Activated T-helper 1 cell treated with anti-CD3 and anti-CD28 coated beads, Interleukin-12 subunit alpha, Interleukin-12 subunit beta, Interleukin-2, Interleukin-4 antibody, amounts not matched to agents 30 ng/mL and 10 ng/mL and 1 ng/mL, durations not matched to agents 14 hours and 24 hours and 36 hours (primary cell): Measurements from ENCODE around the gene IFIT5. TPM values are rescaled to one million over a fixed set of nuclear protein-coding genes. Genes with fewer than 3 reads are reported as not detected.
A peak's percentile ranks its signal among the peaks of the same experiment; 100 is the strongest.

Source experiments
- DNase-seq: peaks from one replicate; pipeline ENCODE4 v3.0.0; 2021; ENCODE audit warnings: low spot score
- H3K27ac Mint-ChIP-seq: one replicate; pipeline ENCODE4 v1.8.0; 2021; ENCODE audit warnings: mild to moderate bottlenecking, mixed read lengths
- H3K27me3 Mint-ChIP-seq: one replicate; pipeline ENCODE4 v1.8.0; 2022; ENCODE audit warnings: mild to moderate bottlenecking, moderate library complexity, mixed read lengths; ENCODE audit not compliant: insufficient read depth
- H3K36me3 Mint-ChIP-seq: one replicate; pipeline ENCODE4 v1.8.0; 2021; ENCODE audit warnings: low read depth, mixed read lengths
- H3K4me1 Mint-ChIP-seq: one replicate; pipeline ENCODE4 v1.8.0; 2021; ENCODE audit warnings: low read depth, mixed read lengths
- H3K4me3 Mint-ChIP-seq: one replicate; pipeline ENCODE4 v1.8.0; 2021; ENCODE audit warnings: mild to moderate bottlenecking, moderate library complexity, mixed read lengths
- H3K9me3 Mint-ChIP-seq: one replicate; pipeline ENCODE4 v1.8.0; 2021; ENCODE audit warnings: mixed read lengths
- intact Hi-C: fragments of 100-400 bp; cut with micrococcal nuclease; formaldehyde crosslinking; loops from one replicate; pipeline ENCODE4 v1.15.1; 2024
- total RNA-seq: library from RNA; stranded (reverse); gene quantifications from 2 replicates; pipeline ENCODE4 v1.2.3, GENCODE V29; 2022

IFIT5 gene, protein sequence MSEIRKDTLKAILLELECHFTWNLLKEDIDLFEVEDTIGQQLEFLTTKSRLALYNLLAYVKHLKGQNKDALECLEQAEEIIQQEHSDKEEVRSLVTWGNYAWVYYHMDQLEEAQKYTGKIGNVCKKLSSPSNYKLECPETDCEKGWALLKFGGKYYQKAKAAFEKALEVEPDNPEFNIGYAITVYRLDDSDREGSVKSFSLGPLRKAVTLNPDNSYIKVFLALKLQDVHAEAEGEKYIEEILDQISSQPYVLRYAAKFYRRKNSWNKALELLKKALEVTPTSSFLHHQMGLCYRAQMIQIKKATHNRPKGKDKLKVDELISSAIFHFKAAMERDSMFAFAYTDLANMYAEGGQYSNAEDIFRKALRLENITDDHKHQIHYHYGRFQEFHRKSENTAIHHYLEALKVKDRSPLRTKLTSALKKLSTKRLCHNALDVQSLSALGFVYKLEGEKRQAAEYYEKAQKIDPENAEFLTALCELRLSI
- total RNA-seq, result 8.7 TPM in 2 replicates

DNA sequence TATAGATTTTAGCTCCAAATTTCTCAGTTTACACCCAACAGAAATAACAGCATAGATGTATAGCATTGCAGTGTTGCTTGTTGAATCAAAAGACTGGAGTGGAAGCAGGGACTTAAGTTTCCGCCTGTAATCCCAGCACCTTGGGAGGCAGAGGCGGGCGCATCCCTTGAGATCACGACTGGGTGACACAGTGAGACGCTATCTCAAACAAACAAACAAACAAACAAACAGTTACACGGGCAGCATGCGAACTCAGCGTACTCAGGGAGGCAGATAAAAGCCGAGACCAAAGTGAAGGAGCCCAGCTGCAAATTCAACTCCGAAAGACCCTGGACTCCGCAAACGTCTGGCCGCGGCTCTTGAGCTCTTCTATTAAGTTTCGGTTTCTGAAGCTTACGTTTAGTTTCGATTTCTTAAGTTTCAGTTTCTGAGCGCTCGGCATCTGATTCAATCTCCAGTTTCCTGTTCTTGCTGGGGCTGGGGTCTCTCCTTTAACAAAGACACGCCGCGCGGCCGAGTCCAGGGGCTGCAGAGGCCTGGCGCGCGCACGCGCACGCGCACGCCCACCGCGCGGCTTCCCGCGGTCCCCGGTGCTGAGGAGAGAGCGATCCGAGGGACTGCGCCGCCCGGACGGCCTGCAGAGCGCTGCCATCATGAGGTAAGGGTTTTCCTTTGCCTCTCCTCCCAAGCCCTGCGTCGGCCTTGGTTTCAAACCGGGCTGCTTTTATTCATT, at the start of gene IFIT5:
IFIT5 (plus strand) TSS at position 423 of the 733 bp plus-strand sequence; CDS start at position 654, 231 bp downstream.
- Mint-ChIP-seq H3K27me3 (no peaks in the 10 kb centered on the region), H3K4me3 (peak within 1 kb of the TSS; percentile 92), H3K36me3 (peaks cover 38% of the 10 kb centered on the region), H3K9me3 (peaks cover 11% of the 10 kb centered on the region), H3K4me1 (peaks cover 72% of the 10 kb centered on the region), H3K27ac (peak within 1 kb of the TSS; percentile 97)
- intact Hi-C loops, result loop anchor here (1.0 to 10.0 kb wide), 7 partner anchors 22 to 590 kb away; partner anchors contain the start of genes FAS, IFIT1, KIF20B and PANK1
- DNase-seq, result peak; percentile 65

DNA sequence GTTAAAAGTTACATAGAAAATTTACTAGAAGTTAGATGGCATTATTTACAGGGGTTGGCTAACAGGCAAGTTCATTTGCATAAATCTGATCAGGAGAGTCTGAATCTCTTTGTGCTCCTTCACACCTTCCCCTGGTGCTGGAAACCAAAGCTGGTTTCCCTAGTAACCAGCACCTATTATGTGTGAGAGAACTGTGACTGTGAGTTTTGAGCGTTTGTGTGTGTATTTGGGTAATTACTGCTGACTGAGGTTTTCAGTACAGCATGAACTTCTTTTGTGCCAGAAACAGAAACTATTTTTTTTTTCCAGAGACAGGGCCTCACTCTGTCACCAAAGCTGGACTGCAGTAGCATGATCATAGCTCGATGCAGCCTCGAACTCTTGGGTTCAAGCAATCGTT, 46.8 kb upstream of the IFIT5 start:
- Mint-ChIP-seq H3K27me3 (peaks cover 24% of the 10 kb centered on the region), H3K9me3 (no peaks in the 10 kb centered on the region), H3K36me3 (no peaks in the 10 kb centered on the region), H3K4me1 (peaks cover 5% of the 10 kb centered on the region), H3K4me3 (no peak overlapping the region), H3K27ac (no peak overlapping the region)
- intact Hi-C loops, result loop anchor here (1.0 kb wide), 1 partner anchor 74 kb away; no protein-coding TSS in a partner anchor
- no peak for DNase-seq

DNA sequence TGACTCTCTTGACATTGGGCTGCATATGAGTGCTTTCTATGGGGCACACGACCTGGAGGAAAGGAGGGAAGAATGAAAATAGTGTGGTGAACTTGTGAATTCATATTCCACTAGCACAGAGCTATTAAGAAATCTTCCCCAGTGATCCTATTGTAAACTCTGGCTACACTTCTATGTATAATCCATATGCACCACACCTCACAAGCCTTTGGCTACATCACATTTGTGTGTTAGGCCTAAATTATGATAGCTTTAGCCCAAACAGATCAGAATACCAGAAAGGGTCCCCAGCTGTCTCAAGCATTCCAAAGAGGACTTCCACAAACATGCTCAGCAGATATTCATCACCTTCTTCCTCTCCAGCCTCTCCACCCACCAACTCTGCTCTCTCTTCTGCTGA, 46.2 kb upstream of the IFIT5 start:
- H3K27me3 Mint-ChIP-seq, result peaks cover 30% of the 10 kb centered on the region
- H3K27ac Mint-ChIP-seq, result no peak overlapping the region
- H3K4me3 Mint-ChIP-seq, result no peak overlapping the region
- no peak for DNase-seq
- intact Hi-C loops, result no loop called here
- no peaks in the 10 kb centered on the region for H3K9me3 Mint-ChIP-seq
- peaks cover 5% of the 10 kb centered on the region for H3K4me1 Mint-ChIP-seq
- no peaks in the 10 kb centered on the region for H3K36me3 Mint-ChIP-seq

DNA sequence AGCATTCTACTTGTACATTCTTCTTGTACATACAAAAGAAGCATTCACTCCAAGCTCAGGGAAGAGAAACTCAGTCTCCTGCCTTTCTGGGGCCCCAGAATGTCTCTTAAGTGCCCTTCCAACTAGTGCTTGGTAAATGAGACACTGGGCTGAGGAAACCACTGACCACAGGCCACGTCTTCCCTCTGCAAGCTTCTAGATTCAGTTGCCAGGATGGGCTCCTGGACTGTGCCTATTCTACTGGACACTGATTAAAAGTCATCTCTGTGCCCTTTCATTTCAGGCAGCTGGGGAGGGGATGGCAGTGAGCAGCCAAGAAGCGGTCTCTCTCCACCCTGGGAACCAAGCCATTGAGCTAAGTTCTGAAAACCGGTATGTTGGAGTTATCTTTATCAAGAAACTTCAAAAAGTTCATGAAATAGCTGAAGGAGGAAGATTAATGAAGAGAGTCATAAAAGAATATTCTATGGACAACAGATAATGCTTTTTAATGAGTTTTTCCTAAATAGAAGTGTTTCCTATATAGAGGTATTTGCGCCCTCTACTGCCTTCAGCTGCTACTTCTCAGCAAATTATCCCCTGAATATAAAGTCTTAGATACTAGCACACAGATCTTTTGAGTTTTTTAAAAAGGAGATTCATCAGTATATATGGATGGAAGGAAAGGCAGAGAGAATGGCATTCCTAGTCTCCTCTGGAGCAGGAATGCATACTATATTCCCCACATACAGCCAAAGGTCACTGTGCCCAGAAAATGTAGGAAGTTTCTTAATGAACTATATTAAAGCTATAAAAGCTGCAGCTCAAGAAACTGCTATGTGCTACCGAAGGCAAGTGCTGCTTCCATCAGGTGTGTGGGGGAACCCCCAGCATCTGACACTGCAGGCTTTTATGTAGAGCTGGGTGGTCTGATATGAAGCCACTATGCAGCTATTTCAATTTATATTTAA, 44.9 kb upstream of the IFIT5 start:
- Mint-ChIP-seq H3K36me3 (no peaks in the 10 kb centered on the region), H3K27me3 (peaks cover 36% of the 10 kb centered on the region), H3K4me1 (peaks cover 5% of the 10 kb centered on the region), H3K4me3 (no peak overlapping the region), H3K9me3 (no peaks in the 10 kb centered on the region), H3K27ac (no peak overlapping the region)
- intact Hi-C loops, result no loop called here
- DNase-seq, result no peak

DNA sequence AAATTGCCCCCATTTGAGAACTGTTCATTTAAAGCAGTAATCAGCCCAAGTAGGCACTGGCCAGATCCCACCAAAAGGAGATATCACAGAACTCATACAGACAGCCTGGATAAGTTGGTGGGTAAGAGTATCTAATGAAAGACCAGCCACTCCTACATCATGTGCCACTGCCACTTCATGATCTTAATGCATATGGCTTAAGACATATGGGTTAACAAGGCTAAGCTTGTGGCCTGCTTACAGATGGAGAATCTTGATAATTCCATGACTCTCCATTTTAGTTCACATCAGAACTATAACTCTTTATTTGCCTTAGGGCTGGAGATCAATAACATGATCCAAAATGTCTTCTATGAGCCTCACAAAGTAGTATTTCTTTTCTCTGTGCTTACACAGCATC, 43.3 kb upstream of the IFIT5 start:
- no peaks in the 10 kb centered on the region for H3K36me3 Mint-ChIP-seq
- no peak overlapping the region for H3K27ac Mint-ChIP-seq
- peaks cover 36% of the 10 kb centered on the region for H3K27me3 Mint-ChIP-seq
- H3K9me3 Mint-ChIP-seq, result no peaks in the 10 kb centered on the region
- DNase-seq, result no peak
- no peak overlapping the region for H3K4me3 Mint-ChIP-seq
- intact Hi-C loops, result no loop called here
- H3K4me1 Mint-ChIP-seq, result peaks cover 5% of the 10 kb centered on the region

DNA sequence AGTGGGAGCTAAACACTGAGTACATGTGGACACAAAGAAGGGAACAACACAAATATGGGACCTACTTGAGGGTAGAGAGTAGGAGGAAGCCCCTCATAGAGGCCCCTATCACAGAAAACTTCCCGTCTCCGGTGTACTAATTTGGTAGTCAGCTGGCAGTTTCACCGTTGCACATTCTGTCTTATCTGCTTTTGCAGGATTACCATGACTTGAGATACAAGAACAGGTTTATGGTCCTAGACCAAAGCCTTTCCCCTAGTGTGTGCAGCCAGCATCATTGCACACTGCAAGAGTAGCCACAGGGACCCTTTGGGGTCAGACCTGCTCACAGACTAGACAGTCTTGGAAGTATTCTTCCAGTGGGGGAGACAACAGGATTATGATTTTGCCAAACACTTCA, 42.4 kb upstream of the IFIT5 start:
- Mint-ChIP-seq H3K27me3 (peaks cover 42% of the 10 kb centered on the region), H3K4me3 (no peak overlapping the region), H3K9me3 (no peaks in the 10 kb centered on the region), H3K27ac (no peak overlapping the region), H3K4me1 (peaks cover 5% of the 10 kb centered on the region), H3K36me3 (no peaks in the 10 kb centered on the region)
- intact Hi-C loops, result no loop called here
- no peak for DNase-seq

DNA sequence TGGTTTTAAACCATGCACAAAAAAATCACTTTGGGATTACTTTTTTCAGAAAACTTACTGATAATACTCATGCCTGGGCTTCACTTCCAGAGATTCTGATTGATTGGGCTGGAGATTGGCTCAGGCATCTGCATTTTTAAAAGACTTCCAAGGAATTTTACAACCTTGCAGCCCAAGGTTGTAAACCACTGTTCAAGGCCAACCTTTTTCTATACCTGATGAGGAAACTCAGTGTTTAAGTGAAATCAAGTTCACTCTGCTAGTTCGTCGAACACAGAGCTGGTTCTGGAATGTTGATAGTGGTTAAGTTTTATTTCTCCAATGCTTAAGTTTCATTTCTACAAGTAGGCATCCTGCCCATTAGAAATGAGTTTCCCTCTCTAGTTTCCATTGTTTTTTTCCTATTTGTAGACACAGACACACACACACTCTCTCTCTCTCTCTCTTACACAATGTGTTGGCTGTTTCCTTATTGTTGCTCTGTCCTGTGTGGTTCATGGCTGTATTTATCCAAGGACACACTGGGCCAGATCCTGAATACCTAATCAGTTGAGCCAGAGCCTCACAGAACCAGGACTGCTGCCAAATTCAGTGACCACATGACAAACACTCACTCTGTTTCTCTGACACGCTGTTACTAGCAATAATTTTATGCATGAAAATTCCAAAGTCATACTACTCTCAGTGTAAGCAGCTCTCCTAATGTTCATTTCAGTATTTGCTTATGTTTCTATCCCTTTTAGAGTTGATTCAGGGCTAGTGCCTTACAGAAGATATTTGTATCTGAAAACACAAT, 40.3 kb upstream of the IFIT5 start:
- Mint-ChIP-seq H3K9me3 (no peaks in the 10 kb centered on the region), H3K27ac (no peak overlapping the region), H3K4me3 (no peak overlapping the region), H3K4me1 (no peaks in the 10 kb centered on the region), H3K36me3 (no peaks in the 10 kb centered on the region), H3K27me3 (peaks cover 40% of the 10 kb centered on the region)
- intact Hi-C loops, result no loop called here
- DNase-seq, result no peak

DNA sequence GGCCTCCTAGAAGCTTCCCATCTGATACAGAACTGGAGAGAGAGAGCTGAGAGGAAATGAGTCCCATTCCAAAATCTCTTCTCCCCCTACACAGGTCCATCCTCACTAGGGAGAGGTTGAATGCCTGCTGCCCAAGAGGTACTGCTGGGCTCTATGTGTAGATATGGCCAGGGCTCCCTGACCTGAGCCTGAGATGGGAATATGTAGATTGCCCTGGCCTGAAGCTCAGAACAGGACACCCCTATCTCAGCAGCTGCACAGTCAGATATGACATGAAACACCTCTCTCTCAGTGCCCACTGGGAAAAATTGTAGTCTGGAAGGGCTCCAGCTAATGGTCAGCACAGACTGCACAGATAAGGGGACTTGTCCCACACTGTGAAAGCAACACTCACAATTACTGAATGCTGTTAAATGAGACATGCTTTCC, 39.6 kb upstream of the IFIT5 start:
- Mint-ChIP-seq H3K36me3 (no peaks in the 10 kb centered on the region), H3K4me3 (no peak overlapping the region), H3K27ac (no peak overlapping the region), H3K4me1 (no peaks in the 10 kb centered on the region), H3K9me3 (no peaks in the 10 kb centered on the region), H3K27me3 (peaks cover 38% of the 10 kb centered on the region)
- intact Hi-C loops, result no loop called here
- no peak for DNase-seq

DNA sequence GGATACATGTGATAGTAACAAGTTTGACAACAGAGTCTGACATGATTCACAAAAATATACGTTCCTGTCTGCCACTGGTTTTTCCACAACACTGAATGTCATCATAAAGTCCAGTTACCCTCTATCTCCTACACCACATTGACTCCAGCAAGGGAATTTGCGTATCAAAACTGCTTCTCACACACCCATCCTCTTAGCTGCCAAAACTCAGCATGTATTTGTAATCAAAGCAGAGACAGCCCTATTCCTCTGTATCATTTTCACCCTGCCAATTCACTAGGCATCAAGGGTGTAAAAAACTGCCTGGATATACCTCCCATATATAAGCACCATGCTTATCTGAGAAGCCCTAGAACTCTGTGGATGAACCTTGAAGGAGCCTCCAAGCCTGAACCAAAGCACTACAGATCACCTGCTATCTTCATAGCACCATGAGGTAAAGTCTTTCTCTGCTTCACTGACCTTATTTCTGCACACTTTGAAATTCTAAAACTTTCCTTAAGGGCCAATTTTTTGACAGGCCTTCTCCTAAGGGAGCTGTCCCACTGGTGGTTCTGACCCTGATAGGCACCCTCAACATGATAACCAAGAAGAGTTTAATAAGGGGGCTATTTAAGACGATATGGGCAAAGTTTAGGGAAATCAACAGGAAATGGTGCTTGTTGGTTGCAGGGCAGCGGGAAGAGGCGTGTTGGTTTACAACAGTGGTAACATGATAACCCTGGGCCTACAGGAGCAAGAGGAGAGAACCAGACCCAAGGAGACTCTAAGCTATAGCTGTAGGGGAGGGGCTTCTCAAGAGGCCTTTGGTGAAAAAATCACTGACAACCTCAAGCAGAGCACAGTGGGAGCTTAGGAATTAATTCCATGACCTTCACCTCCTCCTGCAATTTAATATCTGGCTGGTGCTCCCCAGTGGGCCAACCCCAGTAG, 36.4 kb upstream of the IFIT5 start, which contains the start of gene IFIT1B:
IFIT1B (plus strand) TSS at position 352 of the 933 bp plus-strand sequence; CDS start at position 432, 80 bp downstream.
- peaks cover 24% of the 10 kb centered on the region for H3K27me3 Mint-ChIP-seq
- no peaks in the 10 kb centered on the region for H3K9me3 Mint-ChIP-seq
- no peaks in the 10 kb centered on the region for H3K4me1 Mint-ChIP-seq
- H3K4me3 Mint-ChIP-seq, result no peak within 1 kb of the TSS
- DNase-seq, result no peak
- intact Hi-C loops, result no loop called here
- no peaks in the 10 kb centered on the region for H3K36me3 Mint-ChIP-seq
- H3K27ac Mint-ChIP-seq, result no peak within 1 kb of the TSS

DNA sequence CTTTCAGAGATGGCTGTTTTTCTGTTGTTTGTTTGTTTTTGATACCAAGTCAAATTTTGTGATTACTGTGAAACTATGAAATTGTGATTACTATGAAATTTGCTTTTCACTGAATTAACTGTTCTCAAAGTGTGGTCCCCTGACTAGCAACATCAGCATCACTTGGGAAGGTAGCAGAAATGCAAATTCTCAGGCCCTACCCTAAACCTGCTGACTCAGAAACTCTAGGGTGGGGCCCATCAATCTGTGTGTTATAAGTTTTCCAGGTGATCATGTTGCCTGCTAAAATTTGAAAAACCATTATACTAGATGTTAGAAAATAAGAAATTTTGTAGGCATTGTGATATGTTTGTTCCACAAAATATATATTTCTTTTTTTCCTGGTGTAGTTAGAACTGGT, 35.3 kb upstream of the IFIT5 start:
- H3K27ac Mint-ChIP-seq, result no peak overlapping the region
- H3K36me3 Mint-ChIP-seq, result no peaks in the 10 kb centered on the region
- no peak for DNase-seq
- no peaks in the 10 kb centered on the region for H3K9me3 Mint-ChIP-seq
- H3K27me3 Mint-ChIP-seq, result peaks cover 23% of the 10 kb centered on the region
- H3K4me3 Mint-ChIP-seq, result no peak overlapping the region
- intact Hi-C loops, result no loop called here
- H3K4me1 Mint-ChIP-seq, result no peaks in the 10 kb centered on the region

DNA sequence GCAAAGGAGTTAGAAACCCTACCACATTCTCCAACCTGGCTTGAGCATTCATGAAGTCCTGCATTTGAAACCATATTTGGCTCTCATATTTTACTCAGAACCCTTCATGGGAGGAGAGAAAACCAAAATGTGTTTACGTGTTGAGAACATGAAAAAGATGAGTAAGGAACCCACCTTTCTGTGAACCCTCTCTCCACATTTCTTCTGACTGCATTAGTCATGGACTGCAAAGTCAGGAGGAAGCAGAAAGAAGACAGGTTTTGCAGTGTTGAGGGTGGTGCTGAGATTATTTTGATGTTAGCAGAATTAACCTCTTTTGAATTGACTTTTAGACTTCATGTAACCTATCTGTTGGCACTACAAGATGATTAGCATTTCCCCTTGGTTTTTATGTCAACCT, 31.6 kb upstream of the IFIT5 start:
- intact Hi-C loops, result no loop called here
- Mint-ChIP-seq H3K36me3 (no peaks in the 10 kb centered on the region), H3K4me3 (no peak overlapping the region), H3K27ac (no peak overlapping the region), H3K9me3 (no peaks in the 10 kb centered on the region), H3K4me1 (no peaks in the 10 kb centered on the region), H3K27me3 (peaks cover 24% of the 10 kb centered on the region)
- no peak for DNase-seq
